Osteocyte (in vitro differentiated cells): ENCODE data around the gene CAMK2B. TPM values are rescaled to one million over a fixed set of nuclear protein-coding genes. Genes with fewer than 3 reads are reported as not detected.

Experiments used
- DNase-seq: peaks from one replicate; pipeline ENCODE4 v3.0.0; 2021; ENCODE audit warnings: mixed read lengths; ENCODE audit not compliant: unreplicated experiment; ENCODE audit errors: extremely low spot score
- H3K27ac Mint-ChIP-seq: one replicate; pipeline ENCODE4 v1.8.0; 2021; ENCODE audit warnings: mild to moderate bottlenecking, mixed read lengths; ENCODE audit not compliant: unreplicated experiment
- H3K27me3 Mint-ChIP-seq: one replicate; pipeline ENCODE4 v1.8.0; 2021; ENCODE audit warnings: mixed read lengths; ENCODE audit not compliant: unreplicated experiment
- H3K36me3 Mint-ChIP-seq: one replicate; pipeline ENCODE4 v1.8.0; 2021; ENCODE audit warnings: mixed read lengths; ENCODE audit not compliant: unreplicated experiment
- H3K4me1 Mint-ChIP-seq: one replicate; pipeline ENCODE4 v1.8.0; 2021; ENCODE audit warnings: mixed read lengths; ENCODE audit not compliant: unreplicated experiment
- H3K4me3 Mint-ChIP-seq: one replicate; pipeline ENCODE4 v1.8.0; 2021; ENCODE audit warnings: mild to moderate bottlenecking, moderate library complexity, mixed read lengths; ENCODE audit not compliant: unreplicated experiment
- H3K9me3 Mint-ChIP-seq: one replicate; pipeline ENCODE4 v1.8.0; 2021; ENCODE audit warnings: mixed read lengths; ENCODE audit not compliant: unreplicated experiment
- total RNA-seq: library from RNA; stranded (reverse); gene quantifications from 2 replicates; pipeline ENCODE4 v1.2.1, GENCODE V29; 2021
- TF ChIP-seq, protein P1 (sequence below): fragments of 200-600 bp; sonication (generic); IDR thresholded peaks from 2 replicates; pipeline ENCODE4 v1.5.0; 2021; ENCODE audit warnings: antibody characterized with exemption, mild to moderate bottlenecking, moderate library complexity

Gene CAMK2B
- total RNA-seq, 1 donor from 2014 or later, result not detected

GRCh38 chr7:44191171-44191570 lies 134.2 kb downstream of the CAMK2B start:
- TF ChIP-seq, protein P1, sequence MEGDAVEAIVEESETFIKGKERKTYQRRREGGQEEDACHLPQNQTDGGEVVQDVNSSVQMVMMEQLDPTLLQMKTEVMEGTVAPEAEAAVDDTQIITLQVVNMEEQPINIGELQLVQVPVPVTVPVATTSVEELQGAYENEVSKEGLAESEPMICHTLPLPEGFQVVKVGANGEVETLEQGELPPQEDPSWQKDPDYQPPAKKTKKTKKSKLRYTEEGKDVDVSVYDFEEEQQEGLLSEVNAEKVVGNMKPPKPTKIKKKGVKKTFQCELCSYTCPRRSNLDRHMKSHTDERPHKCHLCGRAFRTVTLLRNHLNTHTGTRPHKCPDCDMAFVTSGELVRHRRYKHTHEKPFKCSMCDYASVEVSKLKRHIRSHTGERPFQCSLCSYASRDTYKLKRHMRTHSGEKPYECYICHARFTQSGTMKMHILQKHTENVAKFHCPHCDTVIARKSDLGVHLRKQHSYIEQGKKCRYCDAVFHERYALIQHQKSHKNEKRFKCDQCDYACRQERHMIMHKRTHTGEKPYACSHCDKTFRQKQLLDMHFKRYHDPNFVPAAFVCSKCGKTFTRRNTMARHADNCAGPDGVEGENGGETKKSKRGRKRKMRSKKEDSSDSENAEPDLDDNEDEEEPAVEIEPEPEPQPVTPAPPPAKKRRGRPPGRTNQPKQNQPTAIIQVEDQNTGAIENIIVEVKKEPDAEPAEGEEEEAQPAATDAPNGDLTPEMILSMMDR, result no peak
- H3K27me3 Mint-ChIP-seq, result peaks cover 26% of the 10 kb centered on the region
- H3K9me3 Mint-ChIP-seq, result no peaks in the 10 kb centered on the region
- H3K27ac Mint-ChIP-seq, result no peak overlapping the region
- DNase-seq, result no peak
- peaks cover 3% of the 10 kb centered on the region for H3K4me1 Mint-ChIP-seq
- no peak overlapping the region for H3K4me3 Mint-ChIP-seq
- H3K36me3 Mint-ChIP-seq, result no peaks in the 10 kb centered on the region

DNA sequence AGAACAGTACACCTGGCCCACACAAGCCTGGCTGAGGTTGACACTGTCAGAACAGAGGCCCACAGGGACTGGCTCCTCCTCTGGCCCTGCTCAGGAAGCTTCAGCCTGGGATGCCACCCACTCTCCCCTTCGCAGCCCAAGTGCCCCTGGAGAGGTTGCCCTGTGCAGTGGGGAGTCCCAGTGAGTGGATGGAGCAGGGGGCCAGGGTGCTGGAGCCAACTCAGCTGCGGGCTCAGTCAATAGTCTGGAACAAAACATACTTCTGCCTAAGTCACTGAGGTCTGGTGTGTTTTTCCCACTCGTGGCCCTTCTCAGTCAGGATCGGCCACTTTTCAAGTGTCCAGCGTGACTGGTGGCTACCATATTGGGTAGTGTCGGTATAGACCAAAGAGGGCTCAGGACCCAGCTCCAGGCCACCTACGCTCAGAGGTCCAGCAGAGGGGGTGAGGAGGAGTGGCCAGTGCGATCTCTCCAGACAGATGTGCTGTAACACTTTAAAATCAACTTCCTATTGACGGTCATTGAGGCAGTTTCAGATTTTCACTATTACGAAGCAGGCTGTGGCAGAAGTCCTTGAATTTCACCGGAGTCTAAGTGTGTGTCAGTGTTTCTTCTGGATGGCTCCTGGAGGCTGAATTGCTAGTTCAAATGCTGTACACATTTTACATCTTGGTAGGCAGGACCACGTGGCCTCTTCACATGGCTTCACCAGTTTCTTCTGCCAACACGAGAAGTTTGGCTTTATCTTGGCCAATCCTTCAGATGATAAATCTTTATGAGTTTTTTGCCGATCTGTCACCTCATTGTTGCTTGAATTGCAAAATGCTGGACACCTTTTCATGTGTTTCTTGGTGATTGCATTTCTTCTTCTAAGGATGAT lies 135.2 kb downstream of the CAMK2B start:
- Mint-ChIP-seq H3K27me3 (peaks cover 26% of the 10 kb centered on the region), H3K27ac (no peak overlapping the region), H3K4me1 (peaks cover 3% of the 10 kb centered on the region), H3K9me3 (no peaks in the 10 kb centered on the region), H3K4me3 (no peak overlapping the region), H3K36me3 (no peaks in the 10 kb centered on the region)
- TF ChIP-seq, protein P1, result no peak
- no peak for DNase-seq

- H3K36me3 Mint-ChIP-seq, result no peaks in the 10 kb centered on the region
- DNase-seq, result peak; percentile 81
- TF ChIP-seq, protein P1, result no peak
- H3K27me3 Mint-ChIP-seq, result peaks cover 26% of the 10 kb centered on the region
- H3K4me3 Mint-ChIP-seq, result no peak within 1 kb of the TSS
- H3K27ac Mint-ChIP-seq, result no peak within 1 kb of the TSS
- H3K9me3 Mint-ChIP-seq, result no peaks in the 10 kb centered on the region
- peaks cover 10% of the 10 kb centered on the region for H3K4me1 Mint-ChIP-seq
Observed at GRCh38 chr7:44189286-44189992, 136.0 kb downstream of the CAMK2B start, which contains the start of gene GCK. TSS of gene GCK (minus strand) at chr7:44189439. CDS start at chr7:44188953, 486 bp downstream.

DNA sequence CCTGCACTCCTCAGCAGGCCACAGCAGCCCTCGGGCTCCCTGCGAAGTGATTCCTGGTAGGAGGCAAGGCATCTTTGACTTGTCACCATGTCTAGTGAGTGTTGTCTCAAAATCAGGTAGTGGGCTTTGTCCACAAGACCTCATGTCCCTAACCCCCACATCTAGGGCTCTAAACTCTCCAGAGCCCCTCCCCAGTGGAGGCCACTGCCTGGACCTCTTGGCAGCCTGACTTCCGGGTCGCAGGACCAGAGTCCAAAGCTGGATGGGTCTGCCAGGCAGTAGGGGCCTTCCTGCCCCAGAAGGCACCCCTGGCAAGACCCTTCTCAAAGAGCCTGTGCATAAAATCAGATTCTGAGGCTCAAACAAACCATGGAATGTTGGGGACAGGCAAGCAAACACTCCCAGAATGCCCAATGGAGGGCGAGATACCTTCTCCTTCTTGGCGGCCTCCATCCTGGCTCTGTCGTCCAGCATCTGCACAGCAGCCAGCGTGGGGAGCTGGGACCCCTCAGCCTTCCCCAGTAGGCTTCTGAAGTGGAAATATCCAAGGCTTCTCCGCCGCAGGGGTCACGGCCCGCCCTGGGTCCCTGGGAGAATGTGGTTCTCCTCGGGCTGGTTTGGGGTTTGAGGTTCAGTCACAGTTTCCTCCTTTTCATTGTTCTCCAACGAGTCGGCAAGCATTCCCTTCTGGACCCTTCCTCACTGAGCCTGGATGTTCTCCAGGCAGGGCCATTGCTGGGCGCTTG lies 136.7 kb downstream of the CAMK2B start:
- H3K4me3 Mint-ChIP-seq, result no peak overlapping the region
- H3K27me3 Mint-ChIP-seq, result peaks cover 26% of the 10 kb centered on the region
- H3K9me3 Mint-ChIP-seq, result no peaks in the 10 kb centered on the region
- no peaks in the 10 kb centered on the region for H3K36me3 Mint-ChIP-seq
- TF ChIP-seq, protein P1, result no peak
- peak; percentile 59 for DNase-seq
- peaks cover 16% of the 10 kb centered on the region for H3K4me1 Mint-ChIP-seq
- H3K27ac Mint-ChIP-seq, result no peak overlapping the region
